HPDE6-E6E7 (cell line): ENCODE measurements around the gene CBX2.
A peak's percentile ranks its signal among the peaks of the same experiment; 100 is the strongest.

Source experiments
- DNase-seq: peaks from one replicate; pipeline ENCODE4 v3.0.0; 2011; ENCODE audit warnings: missing footprints; ENCODE audit errors: extremely low spot score

Gene CBX2

DNA sequence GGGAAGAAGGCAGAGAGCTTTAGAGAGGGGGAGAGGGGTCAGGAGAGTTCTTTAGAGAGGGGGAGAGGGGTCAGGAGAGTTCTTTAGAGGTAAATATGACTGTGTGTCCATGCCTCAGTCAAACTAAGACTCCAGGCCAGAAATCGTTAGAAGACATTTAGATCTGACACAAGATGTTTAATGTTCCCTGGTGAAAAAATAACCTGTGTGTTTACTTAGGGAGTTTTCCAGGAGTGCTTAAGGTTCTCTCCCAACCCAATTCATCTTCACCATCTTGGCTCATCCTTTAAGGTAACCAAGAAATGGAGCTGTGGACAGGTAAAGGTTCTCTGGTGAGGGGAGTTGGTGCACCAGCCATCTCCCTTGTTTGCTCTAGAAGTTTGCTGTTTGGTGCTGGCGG lies 51.5 kb downstream of the CBX2 start:
- no peak for DNase-seq

DNA sequence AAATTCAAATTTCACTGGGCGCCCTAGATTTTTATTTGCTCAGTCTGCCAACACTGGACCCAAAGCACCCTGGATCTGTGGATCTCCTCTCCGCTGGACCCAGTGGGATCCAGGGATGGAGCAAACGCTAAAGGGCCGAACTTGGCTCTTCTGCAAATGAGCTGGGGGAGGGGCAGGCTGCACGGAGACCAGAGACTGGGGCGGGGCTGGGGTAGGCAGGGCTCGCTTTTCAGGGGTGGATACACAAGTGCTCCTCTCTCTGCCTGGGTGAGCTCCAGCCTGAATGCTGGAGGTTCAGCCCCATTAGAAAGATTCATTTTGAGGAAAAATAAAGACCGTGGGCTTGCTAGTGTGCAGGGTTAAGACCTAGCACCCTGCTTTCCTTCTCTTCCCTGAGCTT lies 52.4 kb downstream of the CBX2 start:
- DNase-seq, result no peak

DNA sequence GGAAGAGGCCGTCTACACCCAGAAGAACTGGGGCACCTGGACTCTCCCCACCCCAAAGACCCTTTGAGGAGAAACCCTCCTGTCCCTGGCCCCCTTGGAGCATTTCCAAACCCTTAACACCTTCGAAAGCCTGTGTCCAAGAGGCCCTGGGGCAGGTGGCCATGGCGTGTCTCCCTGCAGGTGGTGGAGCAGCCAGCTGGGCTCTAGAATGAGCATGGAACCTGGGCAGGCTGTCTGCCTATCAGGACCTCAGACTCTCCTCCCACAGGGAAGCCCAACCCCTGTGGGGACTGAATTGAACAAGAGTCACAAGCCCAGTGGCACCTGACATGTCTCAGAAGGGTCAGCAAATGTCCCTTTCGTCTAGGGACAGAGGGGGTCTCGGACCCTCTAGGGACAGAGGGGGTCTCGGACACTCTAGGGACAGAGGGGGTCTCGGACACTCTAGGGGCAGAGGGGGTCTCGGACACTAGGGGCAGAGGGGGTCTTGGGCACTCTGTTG lies 52.9 kb downstream of the CBX2 start:
- no peak for DNase-seq

- no peak for DNase-seq
Observed at GRCh38 chr17:79831265-79832217, 53.6 kb downstream of the CBX2 start.

- DNase-seq, result no peak
Observed at GRCh38 chr17:79832218-79833109, 54.5 kb downstream of the CBX2 start.

DNA sequence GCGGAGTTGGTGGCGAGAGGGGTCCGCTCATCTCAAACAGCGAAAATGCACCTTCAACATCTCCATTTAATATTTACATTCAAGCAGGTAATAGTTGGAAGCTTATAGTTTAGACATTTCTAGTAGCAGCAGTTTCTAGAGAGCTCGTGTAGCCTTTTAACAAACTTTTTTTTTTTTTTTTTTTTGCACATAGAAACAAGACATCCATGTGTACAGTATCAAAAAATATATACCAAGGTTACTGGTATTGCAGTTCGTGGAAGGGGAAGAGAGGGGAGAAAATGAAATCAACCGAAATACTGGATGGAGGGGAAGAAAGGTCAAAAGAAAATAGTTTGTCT lies 55.1 kb downstream of the CBX2 start:
- DNase-seq, result no peak

- no peak for DNase-seq
Observed at GRCh38 chr17:79833744-79834564, 56.0 kb downstream of the CBX2 start.

GRCh38 chr17:79834565-79835469 lies 56.9 kb downstream of the CBX2 start:
- no peak for DNase-seq

DNA sequence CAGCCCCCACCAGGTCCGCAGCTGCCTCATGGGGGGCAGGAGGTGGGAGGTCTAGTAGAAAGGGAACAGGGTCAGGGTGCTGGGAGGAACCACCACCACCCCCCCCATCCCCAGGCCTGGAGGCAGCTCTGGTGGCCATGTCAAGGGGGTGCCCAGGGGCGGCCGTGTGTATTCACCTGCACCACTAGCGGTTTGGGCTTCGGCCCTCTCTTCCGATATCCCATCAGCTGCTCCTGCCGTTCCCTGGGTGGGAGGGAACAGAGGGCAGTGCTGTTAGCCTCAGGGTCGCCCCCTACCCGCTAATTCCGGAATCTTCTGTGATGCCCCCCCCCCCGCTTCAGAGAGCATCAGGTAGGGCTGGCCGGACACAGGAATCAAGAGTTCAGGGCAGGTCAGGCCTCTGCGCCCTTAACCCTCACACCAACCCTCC lies 57.5 kb downstream of the CBX2 start:
- DNase-seq, result no peak

DNA sequence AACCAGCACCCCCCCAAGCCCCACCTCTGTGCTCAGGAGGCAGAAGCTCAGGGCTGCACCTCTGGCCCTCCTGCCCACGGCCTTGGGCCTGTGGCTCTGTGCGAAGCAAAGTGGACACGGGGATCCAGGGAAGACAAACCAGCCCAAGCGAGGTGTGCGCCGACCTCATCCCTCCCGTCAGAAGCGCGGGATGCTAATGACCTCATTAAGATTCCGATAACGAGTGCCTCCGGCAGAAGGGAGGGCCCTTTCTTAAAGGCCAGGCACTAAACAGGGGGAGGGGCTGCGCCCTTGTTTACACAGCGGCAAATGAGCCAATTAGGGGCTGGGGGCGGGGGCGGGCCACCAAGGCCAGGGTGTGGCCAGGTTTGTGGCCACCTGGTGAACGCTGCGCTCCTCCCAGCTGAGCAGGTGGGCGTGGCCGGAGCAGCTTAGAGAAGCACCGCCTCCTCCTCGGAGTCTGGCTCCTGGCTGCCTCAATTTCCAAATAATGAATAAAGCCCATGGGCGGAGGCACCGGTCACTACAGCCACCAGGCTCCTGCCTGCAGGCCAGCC lies 58.1 kb downstream of the CBX2 start:
- DNase-seq, result no peak

DNA sequence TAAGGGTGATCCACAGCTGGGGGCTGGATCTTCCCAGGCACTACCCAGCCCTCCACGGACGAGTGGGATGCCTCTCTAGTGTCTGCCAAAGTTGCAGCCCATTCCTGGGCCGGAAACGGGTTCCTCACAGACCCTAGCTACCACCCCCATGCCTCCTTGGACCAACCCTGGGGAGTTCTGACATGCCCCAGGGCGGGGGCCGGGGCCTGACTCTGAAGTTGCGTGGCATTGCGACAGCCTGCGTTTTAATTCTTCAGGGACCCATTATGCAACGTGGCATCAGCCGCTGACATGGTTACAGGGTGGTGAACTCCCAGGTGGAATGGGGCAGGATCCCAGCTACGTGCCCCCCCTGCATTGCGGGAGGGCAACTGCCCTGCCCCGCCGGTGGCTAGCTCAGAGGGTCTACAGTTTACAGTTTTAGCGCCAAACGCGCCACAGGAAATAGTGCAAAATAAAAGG lies 58.6 kb downstream of the CBX2 start:
- no peak for DNase-seq

- DNase-seq, result peak; percentile 70
Observed at GRCh38 chr17:79836972-79837887, 59.3 kb downstream of the CBX2 start.
